ENCODE results near the gene TYR.

- TF ChIP-seq, protein P1, sequence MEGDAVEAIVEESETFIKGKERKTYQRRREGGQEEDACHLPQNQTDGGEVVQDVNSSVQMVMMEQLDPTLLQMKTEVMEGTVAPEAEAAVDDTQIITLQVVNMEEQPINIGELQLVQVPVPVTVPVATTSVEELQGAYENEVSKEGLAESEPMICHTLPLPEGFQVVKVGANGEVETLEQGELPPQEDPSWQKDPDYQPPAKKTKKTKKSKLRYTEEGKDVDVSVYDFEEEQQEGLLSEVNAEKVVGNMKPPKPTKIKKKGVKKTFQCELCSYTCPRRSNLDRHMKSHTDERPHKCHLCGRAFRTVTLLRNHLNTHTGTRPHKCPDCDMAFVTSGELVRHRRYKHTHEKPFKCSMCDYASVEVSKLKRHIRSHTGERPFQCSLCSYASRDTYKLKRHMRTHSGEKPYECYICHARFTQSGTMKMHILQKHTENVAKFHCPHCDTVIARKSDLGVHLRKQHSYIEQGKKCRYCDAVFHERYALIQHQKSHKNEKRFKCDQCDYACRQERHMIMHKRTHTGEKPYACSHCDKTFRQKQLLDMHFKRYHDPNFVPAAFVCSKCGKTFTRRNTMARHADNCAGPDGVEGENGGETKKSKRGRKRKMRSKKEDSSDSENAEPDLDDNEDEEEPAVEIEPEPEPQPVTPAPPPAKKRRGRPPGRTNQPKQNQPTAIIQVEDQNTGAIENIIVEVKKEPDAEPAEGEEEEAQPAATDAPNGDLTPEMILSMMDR (IDR thresholded peaks at IDR 0.05), result no peak
- TF ChIP-seq POLR2AphosphoS5 (IDR thresholded peaks at IDR 0.05; ENCODE audit: low read depth, low read length), result no peak
- no peak for TF ChIP-seq REST (IDR thresholded peaks at IDR 0.05; ENCODE audit: insufficient read depth in 1 of 2, low read depth in 2 of 2, low read length in 1 of 2)
Measured at GRCh38 chr11:89159974-89160373, 17.7 kb upstream of the TYR start.
